GM13976 (cell line): ENCODE data around the gene MYOCOS.
"Not testable (repeated sequence)": the region's sequence is repeated elsewhere in the genome, so short reads cannot be mapped to it uniquely, and the experiment has no call there.

ENCODE experiments used
- DNase-seq: peaks from one replicate; pipeline ENCODE4 v3.0.0; 2012; ENCODE audit warnings: low spot score
- CTCF ChIP-seq: IDR thresholded peaks from 2 replicates; pipeline ENCODE4 v1.5.1; 2012; ENCODE audit warnings: borderline replicate concordance, mild to moderate bottlenecking; ENCODE audit not compliant: insufficient read depth; ENCODE audit errors: extremely low read depth, missing control alignments, control extremely low read depth
- in situ Hi-C: fragments of 300-500 bp; cut with MboI; formaldehyde crosslinking; loops from one replicate; pipeline ENCODE4 v1.12.0; 2022; ENCODE audit warnings: low sequenced_read_pairs, mixed read lengths, inconsistent platforms; ENCODE audit not compliant: unreplicated experiment

The MYOCOS gene

GRCh38 chr1:171585715-171586114, 36.3 kb upstream of the MYOCOS start:
- TF ChIP-seq CTCF = no peak
- in situ Hi-C loops = no loop called here
- no peak for DNase-seq

GRCh38 chr1:171588230-171588629, 33.8 kb upstream of the MYOCOS start:
- in situ Hi-C loops = no loop called here
- no peak for TF ChIP-seq CTCF
- DNase-seq = no peak

- DNase-seq = no peak
These were observed 32.0 kb upstream of the MYOCOS start for GRCh38 chr1:171590022-171590421.

GRCh38 chr1:171595324-171595723, 26.7 kb upstream of the MYOCOS start:
- TF ChIP-seq CTCF = no peak
- DNase-seq = no peak
- in situ Hi-C loops = no loop called here

More at GRCh38 chr1:171590022-171590421, 32.0 kb upstream of the MYOCOS start:
- TF ChIP-seq CTCF = no peak
- in situ Hi-C loops = no loop called here

GRCh38 chr1:171596119-171596518, 25.9 kb upstream of the MYOCOS start:
- DNase-seq = no peak
- TF ChIP-seq CTCF = no peak
- in situ Hi-C loops = no loop called here

GRCh38 chr1:171596705-171597104, 25.3 kb upstream of the MYOCOS start:
- in situ Hi-C loops = no loop called here
- no peak for DNase-seq
- no peak for TF ChIP-seq CTCF

GRCh38 chr1:171597203-171597602, 24.8 kb upstream of the MYOCOS start:
- TF ChIP-seq CTCF = no peak
- in situ Hi-C loops = no loop called here
- DNase-seq = no peak

GRCh38 chr1:171600310-171600709, 21.7 kb upstream of the MYOCOS start:
- DNase-seq, in situ Hi-C loops: not testable (repeated sequence)
